ENCODE data around the gene P2RY11.

Gene P2RY11

GRCh38 chr19:10093295-10094186, 18.0 kb upstream of the P2RY11 start:
- no peak for DNase-seq (ENCODE audit: low read depth, low spot score)

DNA sequence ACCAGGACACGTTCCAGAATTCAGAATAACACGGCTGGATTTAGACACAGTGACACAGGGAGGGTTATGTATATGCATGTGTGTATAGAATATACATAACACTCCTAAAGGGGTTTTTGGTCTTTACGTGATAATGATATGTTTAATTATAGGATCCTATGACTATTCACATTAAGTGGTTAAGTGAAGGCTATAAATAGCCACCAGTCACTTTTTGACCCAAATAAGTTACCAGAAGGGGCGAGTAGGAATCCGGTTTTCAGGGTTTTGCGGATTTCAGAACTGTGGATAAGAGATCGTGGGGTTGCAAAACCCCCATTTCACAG, 15.9 kb upstream of the P2RY11 start:
- no peak for DNase-seq (ENCODE audit: low read depth, low spot score)

DNA sequence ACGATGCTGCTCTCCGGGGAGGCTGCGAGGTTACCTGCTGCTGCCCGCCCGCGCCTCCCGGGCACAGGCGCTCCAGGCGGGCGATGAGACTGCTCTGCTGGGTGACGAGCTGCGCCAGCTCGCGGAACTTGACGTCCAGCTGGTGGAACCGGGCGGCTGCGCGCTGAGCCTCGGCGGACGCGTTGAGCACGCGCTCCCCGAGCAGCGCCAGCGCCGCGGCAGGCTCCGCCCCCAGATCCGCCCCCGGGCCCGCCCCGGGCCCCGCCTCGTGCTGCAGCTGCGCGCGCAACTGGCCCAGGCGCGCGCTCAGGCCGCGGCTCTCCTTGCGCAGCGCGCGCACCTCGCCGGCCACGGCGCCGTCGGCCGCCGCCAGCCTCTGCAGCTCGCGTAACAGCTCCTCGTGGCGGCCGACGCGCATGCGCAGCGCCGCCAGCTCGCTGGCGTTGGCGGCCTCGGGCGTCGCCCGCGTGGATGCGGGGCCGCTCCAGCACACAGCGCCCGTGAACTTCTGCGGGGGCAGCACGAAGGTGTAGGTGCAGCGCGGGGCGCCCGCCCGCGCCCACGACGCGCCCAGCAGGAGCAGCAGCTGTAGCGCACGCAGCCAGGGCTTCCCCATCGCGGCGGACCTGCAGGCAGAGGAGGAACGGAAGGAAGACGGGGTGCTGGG, 15.4 kb upstream of the P2RY11 start:
- no peak for DNase-seq (ENCODE audit: low read depth, low spot score)

DNA sequence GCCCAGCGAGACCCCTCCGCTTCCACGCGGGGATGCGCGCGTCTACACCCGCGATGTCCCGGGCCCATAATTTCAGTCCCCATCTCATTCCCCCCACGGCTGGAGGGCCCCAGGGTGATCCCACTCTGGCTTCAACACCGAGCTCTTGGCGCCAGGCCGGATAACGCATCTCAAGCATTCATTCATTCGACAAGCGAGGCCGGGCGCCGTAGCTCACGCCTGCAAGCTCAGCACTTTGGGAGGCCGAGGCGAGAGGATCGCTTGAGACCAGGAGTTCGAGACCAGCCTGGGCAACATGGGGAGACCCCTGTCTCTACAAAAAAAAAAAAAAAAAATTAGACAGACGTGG, 14.9 kb upstream of the P2RY11 start:
- DNase-seq (ENCODE audit: low read depth, low spot score), result no peak

DNA sequence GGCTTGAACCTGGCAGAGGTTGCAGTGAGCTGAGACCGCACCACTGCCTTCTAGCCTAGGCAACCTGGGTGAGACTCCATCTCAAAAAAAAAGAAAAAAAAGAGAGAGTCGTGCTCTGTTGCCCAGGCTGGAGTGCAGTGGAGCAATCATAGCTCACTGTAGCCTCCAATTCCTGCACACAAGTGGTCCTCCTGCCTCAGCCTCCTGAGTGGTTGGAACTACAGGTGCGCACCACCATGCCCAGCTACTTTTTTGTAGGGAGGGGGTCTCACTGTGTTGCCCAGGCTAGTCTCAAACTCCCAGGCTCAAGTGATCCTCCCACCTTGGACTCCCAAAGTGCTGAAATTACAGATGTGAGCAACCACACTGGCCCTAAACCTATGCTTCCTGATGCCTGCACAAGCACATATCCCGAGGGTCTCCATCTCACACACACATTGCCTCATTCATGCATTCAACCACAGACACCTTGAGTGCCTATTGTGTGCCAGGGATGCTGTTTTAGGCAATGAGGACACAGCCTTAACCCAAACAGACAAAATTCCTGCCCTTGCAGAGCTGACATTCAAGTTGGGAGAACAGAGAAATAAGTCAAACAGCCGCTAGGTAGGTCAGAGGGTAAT, 11.2 kb upstream of the P2RY11 start:
- no peak for DNase-seq (ENCODE audit: low read depth, low spot score)

DNA sequence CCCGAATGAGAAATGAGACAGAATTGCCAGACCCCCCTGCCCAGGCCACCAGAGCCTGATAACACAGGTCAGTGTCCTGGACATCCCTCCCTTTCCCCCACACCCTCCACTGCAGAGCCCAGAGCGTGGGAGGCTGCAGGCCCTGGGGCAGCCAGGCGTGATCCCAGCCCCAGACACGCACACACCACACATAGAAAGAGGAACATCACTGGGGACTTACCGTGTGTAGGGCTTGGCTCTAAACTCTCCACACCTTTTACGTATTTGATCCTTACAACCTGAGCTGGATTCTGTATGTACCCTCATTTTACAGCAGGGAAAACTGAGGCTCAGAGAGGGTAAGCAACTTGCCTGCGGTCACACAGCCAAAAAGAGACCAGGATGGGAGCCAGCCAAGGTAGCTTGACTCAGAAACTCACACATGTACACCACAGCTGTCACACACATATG, 8.7 kb upstream of the P2RY11 start:
- DNase-seq (ENCODE audit: low read depth, low spot score), result no peak

DNA sequence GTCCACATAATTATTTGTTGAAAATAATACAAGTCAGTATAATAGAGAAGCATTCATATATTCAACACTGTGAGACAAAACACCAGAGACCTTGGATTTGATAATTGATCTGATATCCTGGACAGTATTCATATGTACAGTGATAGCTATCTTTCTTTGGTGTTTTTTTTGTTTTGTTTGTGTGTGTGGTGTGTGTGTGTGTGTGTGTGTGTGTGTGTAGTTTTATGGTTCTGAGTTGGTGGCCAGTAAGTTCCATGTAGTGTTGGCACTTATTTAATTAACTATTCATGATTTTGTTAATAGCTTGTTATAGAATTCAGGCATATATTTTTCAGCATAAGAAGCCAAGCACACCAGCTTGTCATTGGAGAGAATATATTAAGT, 7.4 kb upstream of the P2RY11 start:
- no peak for DNase-seq (ENCODE audit: low read depth, low spot score)

- DNase-seq (ENCODE audit: low read depth, low spot score), result no peak
Observed at GRCh38 chr19:10104665-10105508, 6.6 kb upstream of the P2RY11 start.

- DNase-seq (ENCODE audit: low read depth, low spot score), result no peak
Observed at GRCh38 chr19:10105509-10106099, 5.9 kb upstream of the P2RY11 start.

DNA sequence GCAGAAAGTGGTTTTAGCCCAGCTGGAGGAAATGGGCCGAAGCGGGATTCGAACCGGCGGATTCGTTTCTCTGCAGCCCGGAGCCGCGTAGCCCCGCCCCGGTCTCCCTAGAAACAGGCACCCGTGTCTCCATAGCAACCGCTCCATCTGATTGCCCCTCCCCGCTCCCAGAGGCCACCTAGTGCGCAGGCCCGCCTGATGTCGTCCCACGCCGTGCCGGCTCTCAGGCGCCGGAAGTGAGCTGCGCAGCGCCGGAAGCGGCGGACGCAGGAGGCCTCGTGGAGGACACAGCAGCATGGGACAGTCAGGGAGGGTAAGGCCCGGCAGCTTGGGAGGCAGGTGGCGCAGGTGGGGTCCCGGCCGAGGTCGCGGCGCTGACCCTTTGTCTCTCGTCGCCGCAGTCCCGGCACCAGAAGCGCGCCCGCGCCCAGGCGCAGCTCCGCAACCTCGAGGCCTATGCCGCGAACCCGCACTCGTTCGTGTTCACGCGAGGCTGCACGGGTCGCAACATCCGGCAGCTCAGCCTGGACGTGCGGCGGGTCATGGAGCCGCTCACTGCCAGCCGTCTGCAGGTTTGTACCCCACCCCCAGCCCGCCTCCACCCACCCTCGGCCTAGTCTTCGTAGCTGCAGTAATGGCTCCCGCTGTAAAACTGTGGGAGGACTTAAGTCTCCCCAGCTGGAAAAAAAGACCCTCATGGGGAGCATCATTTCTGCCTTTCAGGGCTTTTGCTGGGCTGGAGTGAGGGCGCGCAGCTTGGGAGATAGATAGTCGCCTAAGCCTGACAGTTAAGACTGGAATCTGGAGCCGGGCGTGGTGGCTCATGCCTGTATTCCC, 5.2 kb upstream of the P2RY11 start, which contains the start of gene PPAN:
PPAN (plus strand) TSS at position 263 of the 837 bp plus-strand sequence; CDS start at position 296, 33 bp downstream.
- DNase-seq (ENCODE audit: low read depth, low spot score), result peak; percentile 84

- no peak for DNase-seq (ENCODE audit: low read depth, low spot score)
Observed at GRCh38 chr19:10107254-10107653, 4.2 kb upstream of the P2RY11 start.

DNA sequence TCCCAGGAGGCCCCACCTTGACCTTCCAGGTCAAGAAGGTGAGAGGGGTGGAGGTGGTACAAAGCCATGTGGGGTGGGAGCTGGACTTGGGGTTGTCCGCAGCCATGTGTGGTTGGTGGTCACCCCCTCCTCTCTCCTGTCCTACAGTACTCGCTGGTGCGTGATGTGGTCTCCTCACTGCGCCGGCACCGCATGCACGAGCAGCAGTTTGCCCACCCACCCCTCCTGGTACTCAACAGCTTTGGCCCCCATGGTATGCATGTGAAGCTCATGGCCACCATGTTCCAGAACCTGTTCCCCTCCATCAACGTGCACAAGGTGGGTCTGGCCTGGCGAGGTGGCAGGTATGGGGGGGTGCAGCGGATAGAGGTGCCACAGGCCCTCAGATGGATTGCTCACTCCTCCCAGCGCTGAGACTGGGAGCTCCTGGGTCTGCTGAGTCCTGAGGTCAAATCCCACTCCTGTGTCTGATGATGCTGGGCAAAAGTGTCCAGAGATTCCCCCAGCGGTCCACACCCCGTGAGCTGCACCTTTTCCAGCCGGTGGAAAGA, 3.6 kb upstream of the P2RY11 start:
- DNase-seq (ENCODE audit: low read depth, low spot score), result no peak

- no peak for DNase-seq (ENCODE audit: low read depth, low spot score)
Observed at GRCh38 chr19:10109528-10109927, 2.0 kb upstream of the P2RY11 start.

- no peak for DNase-seq (ENCODE audit: low read depth, low spot score)
Observed at GRCh38 chr19:10110076-10110971, 1.2 kb upstream of the P2RY11 start.

- DNase-seq (ENCODE audit: low read depth, low spot score), result no peak
Observed at GRCh38 chr19:10110972-10111317, 548 bp upstream of the P2RY11 start.

DNA sequence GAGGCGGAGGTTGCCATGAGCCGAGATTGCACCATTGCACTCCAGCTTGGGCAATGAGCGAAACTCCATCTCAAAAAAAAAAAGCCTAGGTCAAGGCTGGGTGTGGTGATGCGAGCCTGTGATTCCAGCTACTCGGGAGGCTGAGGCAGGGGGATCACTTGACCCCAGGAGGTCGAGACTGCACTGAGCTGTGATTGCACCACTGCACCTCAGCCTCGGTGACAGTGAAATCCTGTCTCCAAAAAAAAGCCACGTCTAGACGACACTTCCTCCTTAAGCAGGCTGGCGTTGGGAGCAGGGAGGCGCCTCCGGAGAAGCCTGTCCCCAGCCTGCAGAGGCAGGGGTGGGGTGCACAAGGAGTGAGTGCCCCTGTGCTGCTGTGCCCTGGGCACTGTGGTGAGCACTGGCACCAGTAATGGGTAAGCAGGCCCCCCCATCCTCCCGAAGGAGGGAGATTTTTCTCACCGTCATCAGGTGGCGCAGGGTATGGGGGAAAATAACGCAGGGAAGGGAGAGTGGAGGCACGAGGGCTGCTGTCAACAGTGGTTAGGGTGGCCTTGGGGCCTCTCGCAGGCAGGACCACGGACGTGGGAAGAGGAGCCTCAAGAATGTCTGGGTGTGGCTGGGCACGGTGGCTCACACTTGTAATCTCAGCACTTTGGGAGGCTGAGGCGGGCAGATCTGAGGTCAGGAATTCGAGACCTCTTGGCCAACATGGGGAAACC, 706 bp downstream of the P2RY11 start:
- DNase-seq (ENCODE audit: low read depth, low spot score), result no peak

DNA sequence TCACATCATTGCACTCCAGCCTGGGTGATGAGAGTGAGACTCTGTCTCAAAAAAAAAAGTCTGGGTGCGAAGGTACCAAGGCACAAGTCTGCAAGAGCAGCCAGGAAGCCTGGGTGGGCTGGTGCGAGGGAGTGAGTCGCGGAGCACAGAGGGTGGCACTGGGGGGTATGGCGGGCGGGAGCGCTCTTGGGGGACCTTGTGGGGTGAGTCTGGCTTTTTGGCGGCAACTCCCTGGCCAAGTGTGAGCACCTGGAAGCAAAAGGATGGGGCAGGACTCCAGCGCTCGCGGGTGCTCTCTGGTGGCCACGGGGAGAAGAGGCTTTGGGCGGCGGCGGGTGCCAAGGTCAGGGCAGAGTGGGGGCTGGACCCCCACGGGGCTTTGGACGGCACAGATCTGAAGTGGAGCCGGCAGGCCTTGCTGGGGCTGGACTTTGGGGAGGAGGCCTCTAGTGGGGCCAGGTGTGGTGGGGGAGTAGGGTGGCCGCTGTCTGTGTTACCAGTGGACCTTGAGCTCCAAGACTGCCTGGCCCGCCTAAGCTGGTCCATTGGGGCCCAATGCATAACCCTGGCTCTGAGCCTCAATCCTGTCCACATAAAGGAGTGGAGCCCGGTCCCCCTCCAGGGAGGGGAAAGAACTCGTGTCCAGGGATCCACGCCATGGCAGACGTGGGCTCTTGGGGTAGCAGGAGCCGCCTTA, 1.6 kb downstream of the P2RY11 start:
- no peak for DNase-seq (ENCODE audit: low read depth, low spot score)

DNA sequence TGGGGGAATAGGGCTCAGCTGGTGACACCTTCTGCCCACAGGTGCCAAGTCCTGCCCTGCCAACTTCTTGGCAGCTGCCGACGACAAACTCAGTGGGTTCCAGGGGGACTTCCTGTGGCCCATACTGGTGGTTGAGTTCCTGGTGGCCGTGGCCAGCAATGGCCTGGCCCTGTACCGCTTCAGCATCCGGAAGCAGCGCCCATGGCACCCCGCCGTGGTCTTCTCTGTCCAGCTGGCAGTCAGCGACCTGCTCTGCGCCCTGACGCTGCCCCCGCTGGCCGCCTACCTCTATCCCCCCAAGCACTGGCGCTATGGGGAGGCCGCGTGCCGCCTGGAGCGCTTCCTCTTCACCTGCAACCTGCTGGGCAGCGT, 2.1 kb downstream of the P2RY11 start:
- no peak for DNase-seq (ENCODE audit: low read depth, low spot score)
